ENCODE results near the gene DICER1.

Gene DICER1

GRCh38 chr14:95117937-95118721 is 39.2 kb downstream of the DICER1 start:
- H3K4me3 ChIP-seq (ENCODE audit: low read depth, low read length): no peak overlapping the region

GRCh38 chr14:95113476-95113875 is 43.9 kb downstream of the DICER1 start:
- DNase-seq (ENCODE audit: low read depth): no peak
- H3K4me3 ChIP-seq (ENCODE audit: low read depth, low read length): no peak overlapping the region
- no peak for TF ChIP-seq CTCF (IDR thresholded peaks at IDR 0.05; ENCODE audit: insufficient read depth, low read depth, low read length, missing control alignments)

More at GRCh38 chr14:95117937-95118721, 39.2 kb downstream of the DICER1 start:
- DNase-seq (ENCODE audit: low read depth): no peak
- no peak for TF ChIP-seq CTCF (IDR thresholded peaks at IDR 0.05; ENCODE audit: insufficient read depth, low read depth, low read length, missing control alignments)

GRCh38 chr14:95111507-95112164 is 45.7 kb downstream of the DICER1 start:
- H3K4me3 ChIP-seq (ENCODE audit: low read depth, low read length): no peak overlapping the region
- DNase-seq (ENCODE audit: low read depth): no peak
- TF ChIP-seq CTCF (IDR thresholded peaks at IDR 0.05; ENCODE audit: insufficient read depth, low read depth, low read length, missing control alignments): no peak

- DNase-seq (ENCODE audit: low read depth): no peak
- no peak for TF ChIP-seq CTCF (IDR thresholded peaks at IDR 0.05; ENCODE audit: insufficient read depth, low read depth, low read length, missing control alignments)
- no peak overlapping the region for H3K4me3 ChIP-seq (ENCODE audit: low read depth, low read length)
Measured at GRCh38 chr14:95110178-95110577, 47.2 kb downstream of the DICER1 start.

GRCh38 chr14:95107711-95108110 is 49.6 kb downstream of the DICER1 start:
- DNase-seq (ENCODE audit: low read depth): no peak
- no peak overlapping the region for H3K4me3 ChIP-seq (ENCODE audit: low read depth, low read length)
- no peak for TF ChIP-seq CTCF (IDR thresholded peaks at IDR 0.05; ENCODE audit: insufficient read depth, low read depth, low read length, missing control alignments)

- no peak overlapping the region for H3K4me3 ChIP-seq (ENCODE audit: low read depth, low read length)
- no peak for TF ChIP-seq CTCF (IDR thresholded peaks at IDR 0.05; ENCODE audit: insufficient read depth, low read depth, low read length, missing control alignments)
- DNase-seq (ENCODE audit: low read depth): no peak
Measured at GRCh38 chr14:95106971-95107370, 50.4 kb downstream of the DICER1 start.
